MM.1S (cell line): Measurements from ENCODE around the gene PIK3R6.

Experiments used
- EZH2 ChIP-seq: fragments of 300-600 bp; sonication (generic); optimal IDR thresholded peaks from 2 replicates; pipeline ENCODE3; 2017; ENCODE audit warnings: low read depth, mild to moderate bottlenecking, antibody characterized with exemption, low read length, mixed read lengths
- TF ChIP-seq, protein P1 (sequence below): fragments of 300-600 bp; sonication (generic); IDR thresholded peaks from 2 replicates; pipeline ENCODE4 v1.5.1; 2016; ENCODE audit warnings: antibody characterized with exemption, low read length, mixed read lengths

DNA sequence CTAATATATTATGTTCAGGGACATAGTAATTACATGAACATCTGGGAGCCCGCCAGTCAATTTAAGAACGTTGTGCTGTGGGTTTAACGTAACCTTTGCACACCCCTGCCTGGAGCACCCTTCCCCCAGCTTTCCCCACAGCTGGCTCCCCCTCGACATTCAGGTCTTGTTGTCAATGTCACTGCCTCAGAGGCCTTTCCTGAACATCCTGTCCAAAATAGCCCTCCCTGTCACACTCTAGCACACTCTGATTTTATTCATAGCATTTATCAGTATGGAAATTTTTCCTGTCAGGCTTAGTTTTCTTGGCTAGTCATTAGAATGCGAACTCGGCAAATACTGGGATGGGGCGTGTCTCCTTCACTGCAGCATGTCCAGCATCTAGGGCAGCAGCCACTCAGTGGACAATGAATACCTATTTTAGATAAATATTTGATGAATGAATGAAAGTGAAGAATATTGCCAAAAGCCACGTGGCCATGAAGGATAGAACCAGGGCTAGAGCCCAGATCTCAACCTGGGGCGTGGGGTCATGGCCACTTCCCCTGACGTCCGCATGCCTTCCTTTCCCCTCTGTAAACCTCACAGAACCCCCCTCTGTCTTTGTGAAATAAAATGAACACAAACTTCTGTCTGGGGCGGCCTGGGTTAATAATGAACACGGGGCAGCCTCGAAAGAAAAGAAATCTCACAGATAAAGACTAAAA, 10.5 kb downstream of the PIK3R6 start:
- TF ChIP-seq EZH2: no peak
- TF ChIP-seq, protein P1, sequence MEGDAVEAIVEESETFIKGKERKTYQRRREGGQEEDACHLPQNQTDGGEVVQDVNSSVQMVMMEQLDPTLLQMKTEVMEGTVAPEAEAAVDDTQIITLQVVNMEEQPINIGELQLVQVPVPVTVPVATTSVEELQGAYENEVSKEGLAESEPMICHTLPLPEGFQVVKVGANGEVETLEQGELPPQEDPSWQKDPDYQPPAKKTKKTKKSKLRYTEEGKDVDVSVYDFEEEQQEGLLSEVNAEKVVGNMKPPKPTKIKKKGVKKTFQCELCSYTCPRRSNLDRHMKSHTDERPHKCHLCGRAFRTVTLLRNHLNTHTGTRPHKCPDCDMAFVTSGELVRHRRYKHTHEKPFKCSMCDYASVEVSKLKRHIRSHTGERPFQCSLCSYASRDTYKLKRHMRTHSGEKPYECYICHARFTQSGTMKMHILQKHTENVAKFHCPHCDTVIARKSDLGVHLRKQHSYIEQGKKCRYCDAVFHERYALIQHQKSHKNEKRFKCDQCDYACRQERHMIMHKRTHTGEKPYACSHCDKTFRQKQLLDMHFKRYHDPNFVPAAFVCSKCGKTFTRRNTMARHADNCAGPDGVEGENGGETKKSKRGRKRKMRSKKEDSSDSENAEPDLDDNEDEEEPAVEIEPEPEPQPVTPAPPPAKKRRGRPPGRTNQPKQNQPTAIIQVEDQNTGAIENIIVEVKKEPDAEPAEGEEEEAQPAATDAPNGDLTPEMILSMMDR: no peak
